HFFc6 (cell line): ENCODE measurements around the gene UNC5B. TPM values are rescaled to one million over a fixed set of nuclear protein-coding genes. Genes with fewer than 3 reads are reported as not detected.

Experiments
- DNase-seq: peaks from one replicate; pipeline ENCODE4 v3.0.0-alpha.2; 2018
- H3K27ac Mint-ChIP-seq: 2 replicates; pipeline ENCODE4 v1.8.0; 2020; ENCODE audit warnings: mild to moderate bottlenecking, mixed read lengths
- H3K27me3 Mint-ChIP-seq: 2 replicates; pipeline ENCODE4 v1.8.0; 2021; ENCODE audit warnings: mild to moderate bottlenecking, moderate library complexity, mixed read lengths; ENCODE audit not compliant: insufficient read depth
- H3K36me3 Mint-ChIP-seq: 2 replicates; pipeline ENCODE4 v1.8.0; 2021; ENCODE audit warnings: low read depth, mixed read lengths
- H3K4me1 Mint-ChIP-seq: 2 replicates; pipeline ENCODE4 v1.8.0; 2020; ENCODE audit warnings: low read depth, mixed read lengths
- H3K4me3 Mint-ChIP-seq: 2 replicates; pipeline ENCODE4 v1.8.0; 2020; ENCODE audit warnings: mild to moderate bottlenecking, moderate library complexity, mixed read lengths
- H3K9me3 Mint-ChIP-seq: 2 replicates; pipeline ENCODE4 v1.8.0; 2020; ENCODE audit warnings: mild to moderate bottlenecking, mixed read lengths
- CTCF ChIP-seq: fragments of 200-600 bp; sonication (generic); IDR thresholded peaks from 2 replicates; pipeline ENCODE4 v1.5.0; 2021; ENCODE audit warnings: antibody characterized with exemption, mild to moderate bottlenecking
- total RNA-seq, 6 experiments: library from RNA; stranded (reverse); fragmentation: NEBNext Ultra II Directional; extraction: Animal tissue kit (Norgen Biotek cat#: 25700); gene quantifications; 2 replicates in 1 of 6; 3 replicates in 5 of 6; pipeline ENCODE4 v1.2.3, GENCODE V29; 2021

UNC5B gene
- total RNA-seq, 6 experiments from 2014 or later: 5.2 to 11.6 (median 5.7) TPM

- no peak for DNase-seq
- Mint-ChIP-seq H3K4me3 (no peak overlapping the region), H3K36me3 (no peaks in the 10 kb centered on the region), H3K27me3 (no peaks in the 10 kb centered on the region; the same call in 1 of the 2 replicates), H3K27ac (no peak overlapping the region), H3K4me1 (peaks cover 56% of the 10 kb centered on the region), H3K9me3 (no peaks in the 10 kb centered on the region)
- TF ChIP-seq CTCF: no peak
Observed at GRCh38 chr10:71232089-71232998, 20.0 kb downstream of the UNC5B start.

GRCh38 chr10:71233482-71233892 lies 21.1 kb downstream of the UNC5B start:
- Mint-ChIP-seq H3K4me3 (no peak overlapping the region), H3K36me3 (no peaks in the 10 kb centered on the region), H3K27ac (no peak overlapping the region), H3K27me3 (no peaks in the 10 kb centered on the region; the same call in 1 of the 2 replicates), H3K4me1 (peaks cover 67% of the 10 kb centered on the region), H3K9me3 (no peaks in the 10 kb centered on the region)
- TF ChIP-seq CTCF: no peak
- DNase-seq: no peak

- no peak overlapping the region for H3K4me3 Mint-ChIP-seq
- peaks cover 68% of the 10 kb centered on the region for H3K4me1 Mint-ChIP-seq
- H3K36me3 Mint-ChIP-seq: no peaks in the 10 kb centered on the region
- TF ChIP-seq CTCF: no peak
- no peaks in the 10 kb centered on the region for H3K9me3 Mint-ChIP-seq
- no peaks in the 10 kb centered on the region; the same call in 1 of the 2 replicates for H3K27me3 Mint-ChIP-seq
- H3K27ac Mint-ChIP-seq: peak overlapping the region; percentile 31
- no peak for DNase-seq
Observed at GRCh38 chr10:71234004-71234894, 21.9 kb downstream of the UNC5B start.

- TF ChIP-seq CTCF: no peak
- no peaks in the 10 kb centered on the region; the same call in 1 of the 2 replicates for H3K27me3 Mint-ChIP-seq
- peak overlapping the region; percentile 87 for H3K27ac Mint-ChIP-seq
- no peaks in the 10 kb centered on the region for H3K36me3 Mint-ChIP-seq
- H3K4me3 Mint-ChIP-seq: peak overlapping the region; percentile 54
- peak; percentile 66 for DNase-seq
- no peaks in the 10 kb centered on the region for H3K9me3 Mint-ChIP-seq
- peaks cover 68% of the 10 kb centered on the region for H3K4me1 Mint-ChIP-seq
Observed at GRCh38 chr10:71234970-71235685, 22.8 kb downstream of the UNC5B start.

- DNase-seq: no peak
- Mint-ChIP-seq H3K27ac (peak overlapping the region; percentile 87), H3K4me1 (peaks cover 68% of the 10 kb centered on the region), H3K9me3 (no peaks in the 10 kb centered on the region), H3K36me3 (no peaks in the 10 kb centered on the region), H3K4me3 (no peak overlapping the region), H3K27me3 (no peaks in the 10 kb centered on the region; the same call in 1 of the 2 replicates)
- TF ChIP-seq CTCF: no peak
Observed at GRCh38 chr10:71235808-71236207, 23.4 kb downstream of the UNC5B start.
